ENCODE measurements around the gene TMOD1. TPM values are rescaled to one million over a fixed set of nuclear protein-coding genes. Genes with fewer than 3 reads are reported as not detected.

TMOD1 gene
- total and polyA plus RNA-seq, 9 of the 15 experiments (the other 6 are each of a cell fraction or from before 2014, with no cell fraction given): 7.1 to 41.2 (median 14.2) TPM

- DNase-seq (ENCODE audit: extremely low read depth in 1 of 4, low spot score in 3 of 4) (no peak), ATAC-seq (no peak), FAIRE-seq (no peak)
- ChIA-PET POLR2A (interaction anchor here (0.8 to 4.1 kb wide), 3 partner anchors 9 to 12 kb away, joined by 4 to 15 read pairs (median 7); partner anchors contain the start of gene TMOD1), CTCF (ENCODE audit: low intra/inter-chr PET ratio) (no interaction called here)
- no TSS peak for BruUV-seq (replicated peaks)
- Histone ChIP-seq H3K4me1 (replicated peaks in 1 of 2; ENCODE audit: control insufficient read depth in 2 of 2, insufficient read depth in 2 of 2, low read length in 2 of 2) (peaks cover 14 to 31% of the 10 kb centered on the region in 2 experiments), H3K36me3 (ENCODE audit: control insufficient read depth, insufficient read depth, low read length) (peaks cover 29% of the 10 kb centered on the region; the same call in 2 of the 3 replicates), H3K27me3 (ENCODE audit: control insufficient read depth in 2 of 2, insufficient read depth in 2 of 2, low read length in 2 of 2) (no peaks in the 10 kb centered on the region), H3K9me3 (replicated peaks; ENCODE audit: control insufficient read depth, insufficient read depth, low read depth, low read length) (no peaks in the 10 kb centered on the region), H3K9ac (ENCODE audit: insufficient read depth in 1 of 2, low read depth in 2 of 2, low read length in 2 of 2) (peak overlapping the region in 1 of 2 experiments; percentile 43; a peak in 1 of 4 replicates), H2AFZ (ENCODE audit: low read depth, low read length) (no peak overlapping the region), H3K27ac (ENCODE audit: extremely low read depth, low read depth, low read length) (no peak overlapping the region), H4K20me1 (replicated peaks; ENCODE audit: control insufficient read depth, insufficient read depth, low read length) (peaks cover 47% of the 10 kb centered on the region), H3K9me1 (ENCODE audit: control insufficient read depth, insufficient read depth, low read length) (peaks cover 10% of the 10 kb centered on the region), H3K79me2 (ENCODE audit: control insufficient read depth, insufficient read depth, low read length) (peaks cover 87% of the 10 kb centered on the region), H3K4me2 (ENCODE audit: insufficient read depth, low read length) (no peak overlapping the region), H3K4me3 (no peak overlapping the region)
- WGBS (ENCODE audit: insufficient coverage, low coverage, missing lambda C conversion rate): 91% methylated on average over 7 of the region's 8 CpGs
- in situ Hi-C loops (cut with MboI): no loop called here
- TF ChIP-seq ZNF740 (CRISPR knock-in tag; IDR thresholded peaks at IDR 0.05) (no peak), ZNF740 (tag; IDR thresholded peaks at IDR 0.05) (no peak), RBM14 (IDR thresholded peaks at IDR 0.05; ENCODE audit: borderline replicate concordance, insufficient read depth, low read depth, low read length) (no peak), FOXJ3 (CRISPR knock-in tag; IDR thresholded peaks at IDR 0.05) (no peak), HNRNPK (IDR thresholded peaks at IDR 0.05; ENCODE audit: low read depth, low read length, poor library complexity, severe bottlenecking) (no peak)
- intact Hi-C loops (cut with micrococcal nuclease): no loop called here
Measured at GRCh38 chr9:97512966-97513560, 11.6 kb downstream of the TMOD1 start.

All from K562 (cell line).